SK-N-SH (cell line): ENCODE results near the gene FNTB. TPM values are rescaled to one million over a fixed set of nuclear protein-coding genes. Genes with fewer than 3 reads are reported as not detected.

Source experiments
- CTCF ChIA-PET: fragments of 300-600, 350-600 bp; formaldehyde crosslinking; extraction: SDS; loops from one replicate; lab custom pipeline; 2021; lab: Yijun Ruan, JAX
- POLR2A ChIA-PET: fragments of 350-600 bp; sonication (Branson Sonifier 250); formaldehyde crosslinking; extraction: SDS; loops from one replicate; lab custom pipeline; 2020; ENCODE audit warnings: antibody characterized with exemption, inconsistent platforms; lab: Yijun Ruan, JAX
- DNase-seq: peaks from one replicate; pipeline ENCODE4 v3.0.0; 2012
- H2AFZ ChIP-seq: fragments of 200-600 bp; sonication (generic); 2 replicates; pipeline ENCODE4 v1.8.1; 2016; ENCODE audit warnings: antibody characterized with exemption, mild to moderate bottlenecking, low read depth
- H3F3A ChIP-seq: fragments of 200-600 bp; sonication (generic); replicated peaks from 2 replicates; pipeline ENCODE3; 2016; ENCODE audit warnings: antibody characterized with exemption, mild to moderate bottlenecking; ENCODE audit not compliant: insufficient read depth
- H3K27ac ChIP-seq, 2 experiments: fragments of 200-500 bp in 1 of 2; fragments of 200-600 bp in 1 of 2; sonication (Bioruptor generic) in 1 of 2; sonication (generic), shearing (Covaris generic) in 1 of 2; 2 replicates each; pipeline versions ENCODE4 v1.5.1 to v1.6.1; 2014 to 2016; ENCODE audit warnings: low read depth in 2 of 2, inconsistent platforms in 1 of 2, low read length in 1 of 2, mild to moderate bottlenecking in 1 of 2, mixed read lengths in 1 of 2
- H3K27me3 ChIP-seq: fragments of 200-600 bp; sonication (generic), shearing (Covaris generic); 2 replicates; pipeline ENCODE4 v1.6.1; 2016; ENCODE audit warnings: mixed run types; ENCODE audit not compliant: insufficient read depth
- H3K36me3 ChIP-seq, 2 experiments: fragments of 200-500 bp in 1 of 2; fragments of 200-600 bp in 1 of 2; sonication (Bioruptor generic) in 1 of 2; sonication (generic) in 1 of 2; replicated peaks in 1 of 2; 2 replicates each; pipeline versions ENCODE3 to v1.5.1; 2014 to 2016; ENCODE audit warnings: low read length in 1 of 2, mild to moderate bottlenecking in 1 of 2; ENCODE audit not compliant: insufficient read depth in 2 of 2, control insufficient read depth in 1 of 2
- H3K4me1 ChIP-seq, 2 experiments: fragments of 200-500 bp in 1 of 2; fragments of 200-600 bp in 1 of 2; sonication (Bioruptor generic) in 1 of 2; sonication (generic), shearing (Covaris generic) in 1 of 2; 2 replicates each; pipeline versions ENCODE4 v1.5.1 to v1.6.1; 2014 to 2016; ENCODE audit warnings: low read depth in 1 of 2, low read length in 1 of 2, mixed run types in 1 of 2; ENCODE audit not compliant: insufficient read depth in 2 of 2, control insufficient read depth in 1 of 2
- H3K4me2 ChIP-seq: fragments of 200-600 bp; sonication (generic), shearing (Covaris generic); 2 replicates; pipeline ENCODE4 v1.6.1; 2017; ENCODE audit warnings: mixed run types
- H3K4me3 ChIP-seq, 2 experiments: fragments of 200-500 bp in 1 of 2; fragments of 200-600 bp in 1 of 2; sonication (Bioruptor generic) in 1 of 2; sonication (generic), shearing (Covaris generic) in 1 of 2; 2 replicates each; pipeline versions ENCODE4 v1.5.1 to v1.8.1; 2014 to 2016; ENCODE audit warnings: low read depth in 2 of 2, inconsistent platforms in 1 of 2, low read length in 1 of 2, mild to moderate bottlenecking in 1 of 2, mixed read lengths in 1 of 2, moderate library complexity in 1 of 2
- H3K79me2 ChIP-seq: fragments of 200-600 bp; sonication (generic); 2 replicates; pipeline ENCODE4 v1.8.1; 2017; ENCODE audit warnings: mild to moderate bottlenecking; ENCODE audit not compliant: insufficient read depth
- H3K9ac ChIP-seq: fragments of 200-600 bp; sonication (generic); 2 replicates; pipeline ENCODE4 v1.6.1; 2017; ENCODE audit warnings: mixed run types
- H3K9me2 ChIP-seq: fragments of 200-600 bp; sonication (generic); 2 replicates; pipeline ENCODE4 v1.6.1; 2017; ENCODE audit warnings: mixed run types
- H3K9me3 ChIP-seq: fragments of 200-600 bp; sonication (generic); 2 replicates; pipeline ENCODE4 v1.6.1; 2017; ENCODE audit warnings: mixed run types, mild to moderate bottlenecking, moderate library complexity
- H4K20me1 ChIP-seq: fragments of 200-600 bp; sonication (generic); 2 replicates; pipeline ENCODE4 v1.6.1; 2017; ENCODE audit warnings: mild to moderate bottlenecking, mixed run types; ENCODE audit not compliant: insufficient read depth
- CHD2 ChIP-seq: fragments of 150-350 bp; IDR thresholded peaks from 2 replicates; pipeline ENCODE4 v1.6.1; 2018; ENCODE audit warnings: low read length; ENCODE audit not compliant: partially characterized antibody
- EP300 ChIP-seq, 2 experiments: IDR thresholded peaks; 2 replicates each; pipeline versions ENCODE4 v1.4.0 to v1.6.1; 2012; ENCODE audit warnings: borderline replicate concordance in 1 of 2, low read depth in 1 of 2, low read length in 1 of 2
- EZH2phosphoT487 ChIP-seq: fragments of 200-600 bp; sonication (generic); IDR thresholded peaks from 2 replicates; pipeline ENCODE4 v1.6.1; 2017; ENCODE audit warnings: low read depth, mixed run types, mild to moderate bottlenecking, antibody characterized with exemption, moderate library complexity, borderline replicate concordance
- GATA2 ChIP-seq: sonication (generic); formaldehyde crosslinking; IDR thresholded peaks from 2 replicates; pipeline ENCODE4 v1.5.0; 2020; ENCODE audit warnings: mild to moderate bottlenecking, missing genetic modification reagents
- IRF3 ChIP-seq: fragments of 150-350 bp; IDR thresholded peaks from 2 replicates; pipeline ENCODE4 v1.6.1; 2016; ENCODE audit warnings: mild to moderate bottlenecking, low read depth, low read length
- JUND ChIP-seq: IDR thresholded peaks from 2 replicates; pipeline ENCODE4 v1.4.0; 2012
- RAD21 ChIP-seq: IDR thresholded peaks from 2 replicates; pipeline ENCODE4 v1.6.1; 2012; ENCODE audit warnings: mild to moderate bottlenecking, low read length
- REST ChIP-seq: IDR thresholded peaks from 2 replicates; pipeline ENCODE4 v1.6.1; 2012; ENCODE audit warnings: mild to moderate bottlenecking, low read depth, low read length, moderate library complexity
- SMC3 ChIP-seq: IDR thresholded peaks from 2 replicates; pipeline ENCODE4 v1.6.1; 2012; ENCODE audit warnings: low read depth, low read length, improper control_type of control experiment
- TEAD4 ChIP-seq: IDR thresholded peaks from 2 replicates; pipeline ENCODE4 v1.4.0; 2012; ENCODE audit warnings: mild to moderate bottlenecking, borderline replicate concordance; ENCODE audit not compliant: insufficient read depth
- USF1 ChIP-seq: IDR thresholded peaks from 2 replicates; pipeline ENCODE4 v1.4.0; 2012; ENCODE audit warnings: low read depth, borderline replicate concordance
- ZBTB33 ChIP-seq: IDR thresholded peaks from 2 replicates; pipeline ENCODE4 v1.4.0; 2012; ENCODE audit warnings: low read depth, borderline replicate concordance
- WGBS: methylation state at CpG from one replicate; pipeline ENCODE4 v1.1.6; 2017; ENCODE audit warnings: low lambda C conversion rate; 5-methylcytosine and 5-hydroxymethylcytosine counted together
- polyA plus RNA-seq, 3 experiments: library from polyadenylated mRNA; depleted of rRNA; stranded (reverse); fragments of >200 nt; gene quantifications; 2 replicates each; pipeline ENCODE4 v1.2.3, GENCODE V29; 2012

FNTB gene
- polyA plus RNA-seq, 1 of the 3 experiments (the other 2 are of a cell fraction), result 18.4 TPM

- TF ChIP-seq EP300 (IDR thresholded peaks at IDR 0.05; ENCODE audit: borderline replicate concordance in 1 of 2, low read depth in 1 of 2, low read length in 1 of 2), result no peak
Measured at GRCh38 chr14:64965356-64966000, 21.2 kb upstream of the FNTB start (continued).

- H3K9me2 ChIP-seq, result no peaks in the 10 kb centered on the region
- WGBS, result 100% methylated on average over 2 of the region's 2 CpGs
- no peaks in the 10 kb centered on the region for H3F3A ChIP-seq
- H3K4me3 ChIP-seq, result no peak overlapping the region
- no peak overlapping the region for H3K4me2 ChIP-seq
- no peaks in the 10 kb centered on the region for H3K79me2 ChIP-seq
- no peaks in the 10 kb centered on the region for H3K9me3 ChIP-seq
- peaks cover 0 to 3% of the 10 kb centered on the region in 2 experiments for H3K36me3 ChIP-seq
- TF ChIP-seq RAD21, result no peak
- no peak for TF ChIP-seq REST
- TF ChIP-seq EZH2phosphoT487, result no peak
- no peak for TF ChIP-seq SMC3
- no peak for TF ChIP-seq JUND
- no peak for TF ChIP-seq IRF3
- no peak for TF ChIP-seq TEAD4
- no peak for TF ChIP-seq CHD2
- TF ChIP-seq ZBTB33, result no peak
- TF ChIP-seq USF1, result no peak
- TF ChIP-seq GATA2 (CRISPR knock-in tag), result no peak
- ChIA-PET POLR2A (no interaction called here), CTCF (interaction anchor here (1.8 kb wide), 1 partner anchor 17 kb away, joined by 5 read pairs; no protein-coding TSS in a partner anchor)
- no peak for DNase-seq
- H3K9ac ChIP-seq, result no peak overlapping the region
- no peaks in the 10 kb centered on the region for H4K20me1 ChIP-seq
- no peaks in the 10 kb centered on the region for H3K27me3 ChIP-seq
- no peak overlapping the region for H2AFZ ChIP-seq
- no peak overlapping the region for H3K27ac ChIP-seq
- peaks cover 10 to 15% of the 10 kb centered on the region in 2 experiments; a peak in 3 of 4 replicates for H3K4me1 ChIP-seq
Measured at GRCh38 chr14:64966976-64967375, 19.7 kb upstream of the FNTB start.
